Suprapubic skin (tissue), 4 donors: ENCODE data around the gene HNMT.
"Not testable (repeated sequence)": the region's sequence is repeated elsewhere in the genome, so short reads cannot be mapped to it uniquely, and the experiment has no call there.

Experiments used
- CTCF ChIP-seq, 2 donors: fragments of 200-600 bp in 1 of 2; fragments of 450-650 bp in 1 of 2; sonication (generic) in 1 of 2; IDR thresholded peaks; one replicate each; pipeline ENCODE4 v1.5.1; 2016 to 2019; ENCODE audit warnings: antibody characterized with exemption in 2 of 2, mild to moderate bottlenecking in 1 of 2, moderate library complexity in 1 of 2
- EP300 ChIP-seq: sonication (generic); formaldehyde crosslinking; IDR thresholded peaks from one replicate; pipeline ENCODE4 v1.6.1; 2017; ENCODE audit warnings: antibody characterized with exemption
- POLR2A ChIP-seq, 2 donors: fragments of 450-650 bp; IDR thresholded peaks; one replicate each; pipeline ENCODE4 v1.6.1; 2017; ENCODE audit warnings: antibody characterized with exemption in 2 of 2, mild to moderate bottlenecking in 2 of 2, moderate library complexity in 2 of 2
- POLR2AphosphoS5 ChIP-seq, 3 donors: sonication (generic); formaldehyde crosslinking; IDR thresholded peaks; one replicate each; pipeline ENCODE4 v1.6.1; 2017; ENCODE audit warnings: antibody characterized with exemption in 3 of 3

- TF ChIP-seq CTCF (IDR thresholded peaks at IDR 0.05); POLR2A (IDR thresholded peaks at IDR 0.05); POLR2AphosphoS5 (IDR thresholded peaks at IDR 0.05); EP300: not testable (repeated sequence)
Observed at GRCh38 chr2:137993715-137994476, 29.6 kb downstream of the HNMT start.
